Measurements from ENCODE around the gene ABI3BP. TPM values are rescaled to one million over a fixed set of nuclear protein-coding genes. Genes with fewer than 3 reads are reported as not detected.

The ABI3BP gene
- total RNA-seq, 4 donors from 2014 or later, result 12.3 to 57.8 (median 22.0) TPM

GRCh38 chr3:100708989-100709841 lies 284.0 kb downstream of the ABI3BP start, which contains the start of gene TFG:
TSS of gene TFG (plus strand) at chr3:100709494. CDS start at chr3:100713686, 4,192 bp downstream.
- peak; percentile 98 to 100 for DNase-seq (ENCODE audit: low spot score in 2 of 2)
- WGBS, 2 donors, result 0 to 1% methylated on average over 35 to 72 of the region's 76 CpGs
- TF ChIP-seq CTCF (IDR thresholded peaks at IDR 0.05) (no peak), POLR2A (IDR thresholded peaks at IDR 0.05) (peak in 1 of 2 donors; percentile 31)
- peak within 1 kb of the TSS; percentile 82 for H3K4me3 ChIP-seq (ENCODE audit: low read depth, poor library complexity, severe bottlenecking)
- intact Hi-C loops (cut with DNase I; ENCODE audit: low total_unique reads), result no loop called here

- DNase-seq (ENCODE audit: low spot score in 2 of 2), result no peak
These were observed 284.6 kb downstream of the ABI3BP start for GRCh38 chr3:100708644-100708988.

GRCh38 chr3:100706365-100706764 lies 286.9 kb downstream of the ABI3BP start:
- intact Hi-C loops (cut with DNase I; ENCODE audit: low total_unique reads), result no loop called here
- no peak overlapping the region for H3K4me3 ChIP-seq (ENCODE audit: low read depth, poor library complexity, severe bottlenecking)
- WGBS, 2 donors, result 36 to 49% methylated on average over 3 of the region's 3 CpGs
- DNase-seq (ENCODE audit: low spot score in 2 of 2), result no peak
- TF ChIP-seq CTCF (IDR thresholded peaks at IDR 0.05) (no peak), POLR2A (IDR thresholded peaks at IDR 0.05) (no peak)

More at GRCh38 chr3:100708644-100708988, 284.6 kb downstream of the ABI3BP start:
- WGBS, 2 donors, result 60 to 72% methylated on average over 3 of the region's 3 CpGs
- TF ChIP-seq POLR2A (IDR thresholded peaks at IDR 0.05), result no peak
- intact Hi-C loops (cut with DNase I; ENCODE audit: low total_unique reads), result no loop called here
- H3K4me3 ChIP-seq (ENCODE audit: low read depth, poor library complexity, severe bottlenecking), result no peak overlapping the region

GRCh38 chr3:100703865-100704264 lies 289.4 kb downstream of the ABI3BP start:
- TF ChIP-seq POLR2A (IDR thresholded peaks at IDR 0.05) (no peak), CTCF (IDR thresholded peaks at IDR 0.05) (no peak)
- intact Hi-C loops (cut with DNase I; ENCODE audit: low total_unique reads), result no loop called here
- no peak for DNase-seq (ENCODE audit: low spot score in 2 of 2)
- H3K4me3 ChIP-seq (ENCODE audit: low read depth, poor library complexity, severe bottlenecking), result no peak overlapping the region
- WGBS, 2 donors, result 78 to 84% methylated on average over 4 of the region's 4 CpGs

GRCh38 chr3:100702980-100703345 lies 290.3 kb downstream of the ABI3BP start:
- TF ChIP-seq POLR2A (IDR thresholded peaks at IDR 0.05) (no peak), CTCF (IDR thresholded peaks at IDR 0.05) (no peak)
- H3K4me3 ChIP-seq (ENCODE audit: low read depth, poor library complexity, severe bottlenecking), result no peak overlapping the region
- no peak for DNase-seq (ENCODE audit: low spot score in 2 of 2)
- WGBS, 2 donors, result 83 to 88% methylated on average over 5 of the region's 5 CpGs
- intact Hi-C loops (cut with DNase I; ENCODE audit: low total_unique reads), result no loop called here

- intact Hi-C loops (cut with DNase I; ENCODE audit: low total_unique reads), result no loop called here
- no peak for TF ChIP-seq POLR2A (IDR thresholded peaks at IDR 0.05)
- TF ChIP-seq CTCF (IDR thresholded peaks at IDR 0.05), result no peak
- DNase-seq (ENCODE audit: low spot score in 2 of 2), result no peak
- H3K4me3 ChIP-seq (ENCODE audit: low read depth, poor library complexity, severe bottlenecking), result no peak overlapping the region
- WGBS, 2 donors, result 65 to 67% methylated on average over 4 of the region's 4 CpGs
These were observed 290.9 kb downstream of the ABI3BP start for GRCh38 chr3:100702082-100702979.
